IMR-90 (cell line): Measurements from ENCODE around the gene MICAL2. TPM values are rescaled to one million over a fixed set of nuclear protein-coding genes. Genes with fewer than 3 reads are reported as not detected.

Experiments used
- ATAC-seq: fragments of 200-7000 bp; cut with Tn5 transposase; 2 replicates; pipeline ENCODE4 v1.9.1; 2020; ENCODE audit warnings: low read depth, mild to moderate bottlenecking, moderate library complexity
- BruUV-seq: library from RNA; stranded (reverse); fragments of 400-500 nt; replicated peaks from 2 replicates; lab custom pipeline; 2021; lab: Mats Ljungman, UMichigan
- CTCF ChIA-PET: fragments of 300-600 bp; formaldehyde crosslinking; extraction: SDS; loops from one replicate; lab custom pipeline; 2021; ENCODE audit warnings: antibody characterized with exemption; lab: Yijun Ruan, JAX
- POLR2A ChIA-PET: fragments of 300-600 bp; sonication (Branson Sonifier 250); formaldehyde crosslinking; loops from one replicate; lab custom pipeline; 2022; ENCODE audit warnings: antibody characterized with exemption; ENCODE audit not compliant: unreplicated experiment; lab: Charles Lee
- DNase-seq: peaks from one replicate; pipeline ENCODE4 v3.0.0; 2013
- H2AFZ ChIP-seq: replicated peaks from 2 replicates; pipeline ENCODE3; 2013; ENCODE audit warnings: low read length, mild to moderate bottlenecking; ENCODE audit not compliant: poor library complexity
- H2AK5ac ChIP-seq: 2 replicates; pipeline ENCODE4 v1.6.1; 2013; ENCODE audit warnings: low read depth, low read length, inconsistent platforms
- H2AK9ac ChIP-seq: replicated peaks from 2 replicates; pipeline ENCODE3; 2013; ENCODE audit warnings: mild to moderate bottlenecking, low read depth, low read length, moderate library complexity; ENCODE audit not compliant: poor library complexity
- H2BK120ac ChIP-seq: 2 replicates; pipeline ENCODE4 v1.6.1; 2013; ENCODE audit warnings: low read depth, low read length, inconsistent platforms
- H2BK15ac ChIP-seq: 3 replicates; pipeline ENCODE4 v1.6.1; 2013; ENCODE audit warnings: low read depth, low read length, inconsistent platforms
- H2BK20ac ChIP-seq: 2 replicates; pipeline ENCODE4 v1.6.1; 2013; ENCODE audit warnings: low read depth, mild to moderate bottlenecking, inconsistent platforms, low read length, moderate library complexity
- H2BK5ac ChIP-seq: 2 replicates; pipeline ENCODE4 v1.6.1; 2013; ENCODE audit warnings: mild to moderate bottlenecking, low read depth, low read length, inconsistent platforms; ENCODE audit not compliant: poor library complexity, severe bottlenecking
- H3K14ac ChIP-seq: replicated peaks from 2 replicates; pipeline ENCODE4 v1.6.1; 2013; ENCODE audit warnings: low read depth, low read length, inconsistent platforms
- H3K18ac ChIP-seq: 2 replicates; pipeline ENCODE4 v1.6.1; 2013; ENCODE audit warnings: low read depth, low read length, control low read depth
- H3K23ac ChIP-seq: 2 replicates; pipeline ENCODE4 v1.6.1; 2013; ENCODE audit warnings: low read depth, low read length, inconsistent platforms
- H3K27ac ChIP-seq: 2 replicates; pipeline ENCODE4 v1.5.1; 2013; ENCODE audit warnings: mild to moderate bottlenecking, control low read depth, low read length; ENCODE audit not compliant: insufficient read depth
- H3K27me3 ChIP-seq: 2 replicates; pipeline ENCODE4 v1.6.1; 2013; ENCODE audit warnings: low read length; ENCODE audit not compliant: control insufficient read depth, insufficient read depth
- H3K36me3 ChIP-seq: 2 replicates; pipeline ENCODE4 v1.6.1; 2013; ENCODE audit warnings: low read length, mixed read lengths; ENCODE audit not compliant: control insufficient read depth, insufficient read depth
- H3K4ac ChIP-seq: 2 replicates; pipeline ENCODE4 v1.6.1; 2013; ENCODE audit warnings: low read depth, low read length, inconsistent platforms
- H3K4me1 ChIP-seq: 2 replicates; pipeline ENCODE4 v1.6.1; 2013; ENCODE audit warnings: low read length, mixed read lengths; ENCODE audit not compliant: control insufficient read depth, insufficient read depth
- H3K4me2 ChIP-seq: 2 replicates; pipeline ENCODE4 v1.6.1; 2013; ENCODE audit warnings: low read depth, mild to moderate bottlenecking, control low read depth, low read length, moderate library complexity
- H3K4me3 ChIP-seq: 2 replicates; pipeline ENCODE4 v1.5.1; 2013; ENCODE audit warnings: low read depth, mild to moderate bottlenecking, control low read depth, low read length, moderate library complexity; ENCODE audit not compliant: insufficient read depth
- H3K56ac ChIP-seq: 2 replicates; pipeline ENCODE4 v1.6.1; 2013; ENCODE audit warnings: low read length, inconsistent platforms; ENCODE audit not compliant: insufficient read depth; ENCODE audit errors: extremely low read depth
- H3K79me1 ChIP-seq, 2 experiments: 2 replicates each; pipeline ENCODE4 v1.6.1; 2013; ENCODE audit warnings: low read length in 2 of 2, inconsistent platforms in 1 of 2, low read depth in 1 of 2
- H3K9ac ChIP-seq: 2 replicates; pipeline ENCODE4 v1.6.1; 2013; ENCODE audit warnings: low read depth, low read length, control low read depth
- H3K9me1 ChIP-seq: 2 replicates; pipeline ENCODE4 v1.6.1; 2013; ENCODE audit warnings: low read length, inconsistent platforms; ENCODE audit not compliant: insufficient read depth
- H3K9me3 ChIP-seq: 2 replicates; pipeline ENCODE4 v1.6.1; 2013; ENCODE audit warnings: low read length; ENCODE audit not compliant: control insufficient read depth, insufficient read depth
- H4K20me1 ChIP-seq: 2 replicates; pipeline ENCODE4 v1.6.1; 2013; ENCODE audit warnings: low read length, inconsistent platforms; ENCODE audit not compliant: insufficient read depth
- H4K5ac ChIP-seq: 2 replicates; pipeline ENCODE4 v1.6.1; 2013; ENCODE audit warnings: mild to moderate bottlenecking, low read depth, low read length, control low read depth
- H4K8ac ChIP-seq, 2 experiments: 2 replicates each; pipeline ENCODE4 v1.6.1; 2013; ENCODE audit warnings: low read depth in 2 of 2, low read length in 2 of 2, control low read depth in 1 of 2, inconsistent platforms in 1 of 2
- H4K91ac ChIP-seq: 2 replicates; pipeline ENCODE4 v1.6.1; 2013; ENCODE audit warnings: low read depth, low read length, inconsistent platforms; ENCODE audit not compliant: insufficient read depth
- BHLHE40 ChIP-seq: fragments of 150-350 bp; IDR thresholded peaks from 2 replicates; pipeline ENCODE4 v1.6.1; 2016; ENCODE audit warnings: mild to moderate bottlenecking, low read depth, low read length
- CEBPB ChIP-seq: IDR thresholded peaks from 2 replicates; pipeline ENCODE4 v1.6.1; 2012; ENCODE audit warnings: low read depth, low read length, improper control_type of control experiment
- CTCF ChIP-seq: conservative IDR thresholded peaks from 2 replicates; pipeline ENCODE4 v1.5.1; 2012; ENCODE audit warnings: mild to moderate bottlenecking, low read depth, low read length, improper control_type of control experiment
- FOS ChIP-seq: fragments of 150-350 bp; IDR thresholded peaks from 2 replicates; pipeline ENCODE4 v1.6.1; 2016; ENCODE audit warnings: low read depth, low read length
- MAFK ChIP-seq: IDR thresholded peaks from 2 replicates; pipeline ENCODE4 v1.6.1; 2012; ENCODE audit warnings: low read depth, low read length, improper control_type of control experiment
- MAZ ChIP-seq: IDR thresholded peaks from 2 replicates; pipeline ENCODE4 v1.6.1; 2012; ENCODE audit warnings: low read depth, mild to moderate bottlenecking, low read length, improper control_type of control experiment, moderate library complexity, borderline replicate concordance
- MXI1 ChIP-seq: IDR thresholded peaks from 2 replicates; pipeline ENCODE4 v1.6.1; 2012; ENCODE audit warnings: low read depth, mild to moderate bottlenecking, low read length, moderate library complexity, borderline replicate concordance
- NFE2L2 ChIP-seq: fragments of 150-350 bp; IDR thresholded peaks from 2 replicates; pipeline ENCODE4 v1.6.1; 2016; ENCODE audit warnings: low read depth, mild to moderate bottlenecking, low read length
- POLR2A ChIP-seq: IDR thresholded peaks from 2 replicates; pipeline ENCODE4 v1.6.1; 2012; ENCODE audit warnings: mild to moderate bottlenecking, low read depth, low read length
- RAD21 ChIP-seq: IDR thresholded peaks from 2 replicates; pipeline ENCODE4 v1.6.1; 2012; ENCODE audit warnings: low read length, improper control_type of control experiment
- RFX5 ChIP-seq: IDR thresholded peaks from 2 replicates; pipeline ENCODE4 v1.8.0; 2012; ENCODE audit warnings: low read depth, mild to moderate bottlenecking, low read length, moderate library complexity
- SMC3 ChIP-seq: fragments of 150-350 bp; IDR thresholded peaks from 2 replicates; pipeline ENCODE4 v1.6.1; 2016; ENCODE audit warnings: low read depth, mild to moderate bottlenecking, antibody characterized with exemption, low read length, moderate library complexity
- USF2 ChIP-seq: fragments of 150-350 bp; IDR thresholded peaks from 2 replicates; pipeline ENCODE4 v1.6.1; 2017; ENCODE audit warnings: mild to moderate bottlenecking, antibody characterized with exemption, low read length, low read depth
- WGBS, 2 experiments: methylation state at CpG; one replicate each; pipeline versions ENCODE4 v1.1.5 to v1.1.7; 2013; ENCODE audit warnings: missing lambda C conversion rate in 2 of 2; ENCODE audit not compliant: insufficient read length in 1 of 2; ENCODE audit errors: extremely low coverage in 2 of 2; 5-methylcytosine and 5-hydroxymethylcytosine counted together
- dilution Hi-C: fragments of 300-500 bp; cut with HindIII; formaldehyde crosslinking; loops from one replicate; pipeline ENCODE4 v1.14.3; 2018; ENCODE audit warnings: low sequenced_read_pairs; ENCODE audit not compliant: unreplicated experiment
- in situ Hi-C: fragments of 300-500 bp; cut with MboI; formaldehyde crosslinking; loops from 3 replicates; pipeline ENCODE4 v1.14.3; 2019; ENCODE audit warnings: low sequenced_read_pairs, inconsistent platforms, mixed read lengths
- intact Hi-C: fragments of 100-400 bp; cut with micrococcal nuclease; formaldehyde crosslinking; loops from 2 replicates; pipeline ENCODE4 v1.10.0; 2022
- polyA plus RNA-seq, 3 experiments: library from polyadenylated mRNA; depleted of rRNA; stranded (reverse); fragments of >200 nt; gene quantifications; 2 replicates each; pipeline ENCODE4 v1.2.3, GENCODE V29; 2012; ENCODE audit warnings: low replicate concordance in 1 of 3
- total RNA-seq: library from RNA; depleted of rRNA; stranded (reverse); fragments of >200 nt; gene quantifications from 2 replicates; pipeline ENCODE4 v1.2.3, GENCODE V29; 2012
- TF ChIP-seq, protein P1 (sequence below): fragments of 150-350 bp; IDR thresholded peaks from 2 replicates; pipeline ENCODE4 v1.6.1; 2016; ENCODE audit warnings: low read depth, mild to moderate bottlenecking, low read length, moderate library complexity, borderline replicate concordance

Gene MICAL2
- total and polyA plus RNA-seq, 2 of the 4 experiments (the other 2 are of a cell fraction), result 170 to 336 TPM

GRCh38 chr11:12140186-12140793 lies 29.9 kb downstream of the MICAL2 start:
- intact Hi-C loops, result no loop called here
- H2AK5ac ChIP-seq, result peak overlapping the region; percentile 10; the same call in 1 of the 2 replicates
- peak overlapping the region; percentile 89; the same call in 1 of the 2 replicates for H3K18ac ChIP-seq
- peak overlapping the region; percentile 6; the same call in 1 of the 2 replicates for H3K23ac ChIP-seq
- H3K9me3 ChIP-seq, result no peaks in the 10 kb centered on the region
- peaks cover 74% of the 10 kb centered on the region for H3K9me1 ChIP-seq
- H2BK20ac ChIP-seq, result peak overlapping the region; percentile 60
- H3K4ac ChIP-seq, result peak overlapping the region; percentile 75
- no peak overlapping the region for H3K4me3 ChIP-seq
- H3K36me3 ChIP-seq, result peaks cover 15% of the 10 kb centered on the region
- no peak overlapping the region for H3K9ac ChIP-seq
- peaks cover 59% of the 10 kb centered on the region for H3K4me1 ChIP-seq
- no peak overlapping the region for H3K4me2 ChIP-seq
- DNase-seq (peak; percentile 52), ATAC-seq (peak; percentile 16; the same call in 1 of the 2 replicates)
- peak overlapping the region in 1 of 2 experiments; percentile 48; a peak in 2 of 4 replicates for H4K8ac ChIP-seq
- H2BK120ac ChIP-seq, result peak overlapping the region; percentile 50
- in situ Hi-C loops, result no loop called here
- POLR2A ChIA-PET, result interaction anchor here (0.6 to 0.8 kb wide), 2 partner anchors 11 to 142 kb away, joined by 3 to 5 read pairs; no protein-coding TSS in a partner anchor
- peak overlapping the region; percentile 69; the same call in 1 of the 2 replicates for H3K27ac ChIP-seq
- H3K14ac ChIP-seq, result peak overlapping the region; percentile 41; the same call in 1 of the 2 replicates
- dilution Hi-C loops, result no loop called here
- peak overlapping the region; percentile 85 for H2BK5ac ChIP-seq
- H3K56ac ChIP-seq, result peak overlapping the region; percentile 16; the same call in 1 of the 2 replicates
- peak overlapping the region; percentile 76; the same call in 2 of the 3 replicates for H2BK15ac ChIP-seq
- H4K20me1 ChIP-seq, result peaks cover 74% of the 10 kb centered on the region
- CTCF ChIA-PET, result no interaction called here
- no peaks in the 10 kb centered on the region for H3K27me3 ChIP-seq
- H4K91ac ChIP-seq, result peak overlapping the region; percentile 57; the same call in 1 of the 2 replicates
- H2AFZ ChIP-seq, result no peak overlapping the region
- peaks cover 41 to 97% of the 10 kb centered on the region in 2 experiments for H3K79me1 ChIP-seq
- H2AK9ac ChIP-seq, result no peak overlapping the region
- WGBS, 2 experiments, result no CpG with 5 or more reads among the region's 3 CpGs
- no TSS peak for BruUV-seq
- peak overlapping the region; percentile 46; the same call in 1 of the 2 replicates for H4K5ac ChIP-seq
- no peak for TF ChIP-seq MAFK
- no peak for TF ChIP-seq RAD21
- TF ChIP-seq SMC3, result no peak
- no peak for TF ChIP-seq FOS
- TF ChIP-seq CTCF, result no peak
- TF ChIP-seq RFX5, result no peak
- no peak for TF ChIP-seq CEBPB
- TF ChIP-seq, protein P1, sequence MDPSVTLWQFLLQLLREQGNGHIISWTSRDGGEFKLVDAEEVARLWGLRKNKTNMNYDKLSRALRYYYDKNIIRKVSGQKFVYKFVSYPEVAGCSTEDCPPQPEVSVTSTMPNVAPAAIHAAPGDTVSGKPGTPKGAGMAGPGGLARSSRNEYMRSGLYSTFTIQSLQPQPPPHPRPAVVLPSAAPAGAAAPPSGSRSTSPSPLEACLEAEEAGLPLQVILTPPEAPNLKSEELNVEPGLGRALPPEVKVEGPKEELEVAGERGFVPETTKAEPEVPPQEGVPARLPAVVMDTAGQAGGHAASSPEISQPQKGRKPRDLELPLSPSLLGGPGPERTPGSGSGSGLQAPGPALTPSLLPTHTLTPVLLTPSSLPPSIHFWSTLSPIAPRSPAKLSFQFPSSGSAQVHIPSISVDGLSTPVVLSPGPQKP, result no peak
- no peak for TF ChIP-seq MXI1
- no peak for TF ChIP-seq USF2
- TF ChIP-seq BHLHE40, result no peak
- TF ChIP-seq POLR2A, result no peak
- no peak for TF ChIP-seq MAZ
- TF ChIP-seq NFE2L2, result no peak
